T47D (cell line): ENCODE data around the gene HOXB5.

Experiments used
- DNase-seq, 2 experiments: peaks; one replicate each; pipeline versions ENCODE4 v3.0.0 to v3.0.0-alpha.2; 2011 to 2012; ENCODE audit warnings: low read depth in 1 of 2, low spot score in 1 of 2
- JUND ChIP-seq: IDR thresholded peaks from 2 replicates; pipeline ENCODE4 v1.6.1; 2012; ENCODE audit warnings: low read depth
- in situ Hi-C: cut with HindIII; loops from 2 replicates; pipeline ENCODE4 v1.10.0; 2016; ENCODE audit warnings: low sequenced_read_pairs, low pct_unique_long_range_greater_than_20kb

The HOXB5 gene

DNA sequence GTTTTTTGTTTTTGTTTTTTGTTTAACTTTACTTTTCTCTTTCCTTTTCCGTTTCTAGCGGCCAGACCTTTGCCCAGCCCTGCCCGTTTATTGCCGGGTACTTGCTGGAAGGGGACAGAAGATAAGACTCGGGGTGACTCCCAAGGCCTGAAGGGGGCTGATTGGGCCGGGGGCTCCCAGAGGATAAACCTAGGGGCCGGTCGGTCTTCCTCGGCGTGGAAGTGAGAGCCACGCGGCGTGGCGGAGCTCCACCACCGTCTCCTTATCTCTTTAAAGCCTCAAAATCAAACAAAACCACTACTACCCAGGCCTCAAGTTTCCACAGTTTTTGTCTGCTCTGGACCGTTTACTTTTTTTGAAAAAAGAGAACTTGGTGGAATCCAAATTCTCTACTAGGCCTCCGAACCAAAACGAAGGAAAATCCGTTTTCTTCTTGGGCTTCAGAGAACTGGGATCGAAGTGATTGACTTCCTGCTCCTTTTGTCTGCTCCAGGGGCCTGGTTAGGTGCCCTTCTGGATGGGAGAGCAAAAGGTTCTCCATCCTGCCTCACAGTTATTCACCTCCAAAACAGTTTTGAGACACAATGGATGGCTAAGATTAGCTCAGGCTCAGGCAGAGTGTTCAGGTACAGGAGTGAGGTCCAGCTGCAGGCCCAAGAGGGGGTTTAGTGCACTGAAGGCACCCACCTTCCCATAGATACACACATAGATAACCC, 41.1 kb upstream of the HOXB5 start:
- TF ChIP-seq JUND, result no peak
- in situ Hi-C loops, result no loop called here
- no peak for DNase-seq

DNA sequence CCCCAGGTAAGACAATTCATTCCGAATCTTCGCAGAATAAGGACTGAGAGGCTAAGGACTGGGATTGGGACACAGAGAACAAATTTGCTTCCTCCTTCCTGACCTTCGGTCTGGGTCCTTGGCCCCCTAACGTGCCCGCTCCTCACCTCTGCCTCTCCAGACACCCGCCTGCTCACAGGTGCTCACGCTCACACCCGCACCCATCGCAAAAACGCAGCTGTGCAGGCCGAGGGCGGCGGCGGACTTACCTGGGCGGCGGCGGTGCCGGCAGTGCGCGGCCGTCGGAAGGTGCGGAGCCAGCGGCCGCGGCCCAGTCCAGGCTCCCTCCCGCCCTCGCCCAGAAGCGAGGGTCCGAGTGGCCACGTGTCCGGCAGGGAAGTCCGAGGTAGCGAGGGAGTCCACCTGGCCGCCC, 39.7 kb upstream of the HOXB5 start:
- DNase-seq, result no peak
- in situ Hi-C loops, result no loop called here
- no peak for TF ChIP-seq JUND

DNA sequence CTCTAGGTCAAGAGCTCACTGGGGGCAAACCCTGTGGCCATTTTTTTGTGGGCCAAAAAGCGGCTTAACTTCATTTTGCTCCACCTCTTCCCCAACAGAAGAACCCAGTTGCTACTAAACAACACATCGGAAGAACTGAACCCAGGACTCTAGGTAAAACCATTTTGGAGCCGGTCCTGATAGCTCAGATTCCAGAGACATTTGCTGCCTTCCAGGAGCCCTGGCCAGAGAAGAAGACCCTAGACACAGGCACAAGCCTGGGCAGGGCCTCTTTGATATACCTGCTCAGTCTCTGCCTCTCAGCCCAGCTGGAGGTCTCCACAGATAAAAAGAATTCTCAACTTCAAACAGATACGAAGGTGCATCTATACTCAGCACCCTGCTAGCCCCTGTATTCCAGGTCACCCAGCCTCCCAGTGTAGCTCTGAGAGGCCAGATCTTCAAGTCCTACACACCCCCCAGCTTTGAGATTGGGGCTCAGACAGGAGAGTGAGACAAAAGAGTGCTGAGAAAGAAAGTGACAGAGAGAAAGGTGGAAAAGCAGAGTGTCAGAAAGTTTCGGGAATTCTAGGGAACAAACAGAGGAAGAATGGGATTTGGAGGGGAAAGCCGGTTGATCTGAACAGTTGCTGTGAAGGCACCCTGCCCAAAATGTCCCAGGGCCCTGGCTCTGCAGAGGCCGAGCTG, 39.1 kb upstream of the HOXB5 start:
- in situ Hi-C loops, result no loop called here
- TF ChIP-seq JUND, result no peak
- DNase-seq, result no peak

DNA sequence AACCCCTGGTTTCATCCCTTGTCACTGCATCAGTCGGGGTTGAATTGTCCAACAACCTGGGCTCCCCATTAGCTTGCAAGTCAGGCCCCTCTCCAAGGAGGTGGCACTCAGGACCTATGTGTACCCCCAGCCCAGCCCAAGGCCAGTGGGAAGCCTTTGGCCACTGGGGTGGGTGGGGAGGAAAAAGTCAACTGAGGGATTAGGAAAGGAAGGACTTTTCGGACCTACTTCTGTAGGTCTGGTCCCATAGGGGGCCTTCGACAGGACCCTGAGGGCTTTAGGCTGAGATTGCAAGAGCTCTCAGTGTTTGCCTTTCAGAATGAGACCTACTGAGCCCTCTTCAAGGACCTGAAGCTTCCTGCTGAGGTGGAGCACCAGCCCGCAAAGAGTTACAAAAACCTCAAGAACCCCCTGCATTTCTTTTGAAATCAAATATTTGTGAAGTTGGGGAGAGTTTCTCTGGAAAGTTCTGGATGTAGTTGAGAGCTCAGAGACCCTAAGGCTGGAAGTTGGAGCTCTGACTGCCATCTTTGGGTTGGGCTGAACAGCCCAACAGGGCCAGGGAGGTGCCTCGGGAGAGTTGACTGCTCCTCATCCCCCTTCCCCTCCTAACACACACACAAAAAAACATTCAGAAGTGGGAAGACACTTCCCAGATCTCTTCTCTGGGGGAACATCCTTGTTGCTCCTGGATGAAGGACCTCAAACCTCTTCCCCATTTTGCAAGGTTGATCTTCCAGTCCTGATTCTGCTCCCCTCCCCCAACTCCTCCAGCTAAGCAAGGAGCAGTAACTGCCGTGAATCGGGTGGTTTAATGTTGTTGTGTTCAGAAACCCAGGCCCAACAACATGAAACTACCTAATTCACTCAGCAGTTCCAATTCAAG, 38.4 kb upstream of the HOXB5 start:
- in situ Hi-C loops, result no loop called here
- no peak for TF ChIP-seq JUND

DNA sequence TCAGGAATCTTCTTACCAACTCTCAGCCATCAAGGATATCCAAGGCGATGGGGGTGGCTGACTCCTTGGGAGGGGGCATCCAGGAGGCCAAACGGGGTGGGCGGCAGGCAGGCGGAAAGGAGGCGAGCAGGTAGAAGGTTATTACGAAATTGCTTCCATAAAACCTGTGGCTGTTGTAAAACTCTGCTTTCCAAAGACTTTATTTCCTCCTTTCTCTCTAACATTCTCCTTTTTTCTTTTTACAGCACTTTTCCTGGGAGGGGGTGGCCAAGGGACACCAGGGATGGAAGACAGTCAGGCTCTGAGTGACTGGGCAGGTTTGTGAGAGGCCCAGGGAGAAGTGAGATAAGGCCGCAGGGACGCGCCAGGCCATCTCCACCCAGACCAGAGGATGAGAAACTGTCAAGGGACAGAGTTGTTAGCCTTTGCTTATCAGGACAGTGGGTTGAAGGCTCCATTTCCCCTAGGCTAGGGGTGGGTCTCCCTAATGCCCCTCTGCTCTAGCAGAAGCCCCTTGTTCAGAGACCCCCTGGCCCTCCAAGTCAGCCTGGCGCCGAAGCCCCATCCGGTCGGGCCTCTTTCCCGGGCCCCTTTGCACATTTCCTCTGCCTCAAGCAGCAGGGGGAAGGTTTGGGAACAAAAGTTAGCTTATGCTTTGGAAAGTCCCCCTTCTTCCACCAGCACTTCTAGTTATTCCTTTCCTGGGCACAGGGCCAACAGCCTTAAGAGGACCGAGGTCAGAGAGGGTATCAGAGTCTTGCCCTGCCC, 37.5 kb upstream of the HOXB5 start:
- in situ Hi-C loops, result no loop called here

More for the DNA sequence above, 38.4 kb upstream of the HOXB5 start:
- no peak for DNase-seq

DNA sequence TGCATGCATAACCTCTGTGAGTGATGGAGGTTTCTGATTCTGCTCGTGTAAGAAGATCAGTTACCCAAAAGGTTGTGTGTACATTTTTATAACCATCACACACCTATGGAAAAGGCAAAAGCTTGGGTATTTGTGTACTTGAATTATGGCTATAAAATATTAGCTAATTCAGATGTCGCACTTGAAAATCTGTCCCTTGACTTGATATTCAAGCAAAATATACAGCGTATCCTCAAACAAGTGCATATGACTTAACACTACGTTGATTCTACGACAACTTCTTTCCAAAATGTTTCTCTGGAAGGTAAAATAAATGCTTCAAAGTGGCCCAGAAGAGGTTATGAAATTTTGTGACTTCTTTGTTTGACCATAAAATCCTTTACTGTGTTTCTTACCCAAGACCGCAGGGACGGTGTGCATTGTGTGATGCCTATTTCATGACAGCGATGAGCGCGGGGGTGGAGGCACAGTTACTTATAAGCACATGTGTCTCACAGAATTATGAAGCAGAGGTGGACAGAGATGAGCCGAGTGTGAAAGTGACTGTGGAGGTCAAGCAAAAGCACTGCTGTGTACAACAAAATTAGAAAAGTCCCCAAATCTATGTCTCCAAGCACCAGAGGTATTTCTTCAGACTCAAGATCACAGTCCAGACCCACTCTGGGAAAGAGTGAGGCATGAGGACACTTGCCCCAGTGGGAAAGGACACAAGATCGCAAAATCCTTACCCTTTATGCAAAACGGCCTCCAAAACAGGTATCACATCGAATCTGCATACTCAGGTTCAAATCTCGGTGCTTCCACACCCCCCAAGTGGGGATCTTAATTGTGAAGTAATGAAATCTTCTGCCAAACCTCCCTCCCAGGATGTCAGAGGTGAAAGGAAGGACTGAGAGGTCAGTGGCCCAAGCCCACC, 36.7 kb upstream of the HOXB5 start:
- no peak for DNase-seq
- in situ Hi-C loops, result no loop called here
- no peak for TF ChIP-seq JUND

More for the DNA sequence above, 37.5 kb upstream of the HOXB5 start:
- TF ChIP-seq JUND, result no peak
- no peak for DNase-seq

DNA sequence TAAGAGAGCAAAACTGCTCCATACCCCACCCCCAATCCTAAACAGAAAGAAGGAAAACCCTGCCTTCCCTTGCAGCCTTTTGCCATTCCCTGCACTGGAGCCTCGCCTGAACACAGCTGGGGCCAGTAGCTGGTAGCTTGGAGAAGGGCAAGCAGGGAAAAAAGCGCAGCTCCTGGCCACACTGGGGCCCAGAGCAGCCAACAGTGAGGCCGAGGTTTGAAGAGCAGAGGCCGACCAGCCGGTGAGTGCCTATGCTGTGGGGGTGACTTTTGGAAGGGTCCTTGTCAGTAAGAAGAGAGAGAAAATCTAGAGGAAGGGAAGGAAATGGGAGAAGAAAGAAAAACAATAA, 35.8 kb upstream of the HOXB5 start:
- no peak for TF ChIP-seq JUND
- in situ Hi-C loops, result no loop called here
- DNase-seq, result no peak

DNA sequence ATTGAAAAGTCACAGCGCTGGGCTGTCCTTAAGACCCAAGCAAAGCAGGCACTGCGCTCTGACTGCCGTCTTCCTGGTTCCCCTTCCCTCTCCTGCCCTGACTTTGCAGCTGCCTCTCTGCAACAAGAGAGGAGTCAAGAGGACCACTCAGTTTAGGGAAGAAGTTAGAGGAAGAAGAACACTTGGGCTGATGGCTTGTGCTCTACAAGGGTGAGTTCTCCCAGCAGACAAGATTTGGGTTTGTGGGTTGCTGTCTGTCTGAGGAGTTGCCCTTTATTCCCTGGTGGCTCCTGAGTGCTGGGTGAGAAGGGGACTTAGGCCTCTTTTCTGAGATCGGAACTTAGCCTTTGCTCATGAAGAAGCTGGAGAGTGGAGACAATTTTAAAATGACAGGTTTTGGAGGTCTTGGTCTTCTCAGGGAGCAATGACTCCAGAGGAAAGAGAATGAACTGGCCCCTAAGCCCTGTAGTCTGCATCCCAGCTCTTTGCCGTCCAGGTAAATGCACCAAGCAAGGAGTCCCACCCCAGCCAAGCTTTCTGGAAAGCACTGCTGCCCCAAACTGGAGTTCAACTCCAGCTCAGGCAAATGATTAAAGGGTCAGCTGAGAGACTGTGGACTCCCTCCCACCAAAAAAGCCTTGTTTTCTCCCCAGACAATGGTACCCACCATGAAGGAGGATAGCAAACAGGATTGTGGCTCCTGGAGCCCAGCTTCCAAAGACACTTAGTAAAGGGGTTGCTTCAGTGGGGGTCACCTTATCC, 35.3 kb upstream of the HOXB5 start:
- TF ChIP-seq JUND, result no peak
- no peak for DNase-seq
- in situ Hi-C loops, result no loop called here

DNA sequence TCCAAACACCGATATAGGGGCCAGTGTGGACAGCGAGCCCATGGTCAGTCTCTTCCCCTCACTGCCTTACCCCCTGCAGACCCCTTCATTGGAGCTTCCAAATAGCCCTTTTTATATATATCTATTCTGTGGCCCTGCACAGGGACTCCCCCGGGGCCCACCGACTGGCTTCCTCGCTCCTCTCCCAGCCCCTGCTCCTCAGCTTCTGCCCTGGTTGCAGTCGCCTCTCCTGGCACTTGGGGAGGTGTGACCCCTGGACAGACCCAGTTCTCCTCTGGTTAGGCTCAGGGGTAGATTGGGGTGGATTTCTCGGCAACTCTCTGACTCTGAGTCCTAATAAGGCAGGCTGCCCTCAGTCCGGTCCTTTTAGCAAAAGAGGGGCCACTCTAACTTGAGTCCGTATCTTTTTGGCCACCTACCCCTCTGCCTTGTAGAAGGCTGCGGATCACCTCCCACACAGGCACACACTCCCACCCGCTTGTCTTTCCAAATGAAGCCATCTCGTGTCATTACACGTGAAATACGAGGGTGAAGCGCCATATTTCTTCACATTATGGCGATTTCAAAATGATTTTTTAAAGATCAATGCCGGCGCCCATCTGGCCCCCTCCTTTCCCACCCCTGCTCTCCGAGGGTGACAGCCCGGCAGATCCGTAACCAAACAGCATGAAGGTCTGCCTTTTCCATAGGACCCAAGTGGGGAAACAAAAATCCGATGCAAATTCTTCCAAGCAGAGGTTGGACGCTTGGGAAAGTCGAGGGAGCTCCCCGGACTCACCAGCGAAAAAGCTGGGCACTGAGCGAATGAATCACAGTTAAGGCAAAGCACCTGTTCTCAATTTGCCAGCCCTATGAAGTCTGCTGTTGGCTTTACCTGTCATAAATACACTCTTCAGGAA, 34.3 kb upstream of the HOXB5 start:
- TF ChIP-seq JUND, result no peak
- DNase-seq, result no peak
- in situ Hi-C loops, result no loop called here

DNA sequence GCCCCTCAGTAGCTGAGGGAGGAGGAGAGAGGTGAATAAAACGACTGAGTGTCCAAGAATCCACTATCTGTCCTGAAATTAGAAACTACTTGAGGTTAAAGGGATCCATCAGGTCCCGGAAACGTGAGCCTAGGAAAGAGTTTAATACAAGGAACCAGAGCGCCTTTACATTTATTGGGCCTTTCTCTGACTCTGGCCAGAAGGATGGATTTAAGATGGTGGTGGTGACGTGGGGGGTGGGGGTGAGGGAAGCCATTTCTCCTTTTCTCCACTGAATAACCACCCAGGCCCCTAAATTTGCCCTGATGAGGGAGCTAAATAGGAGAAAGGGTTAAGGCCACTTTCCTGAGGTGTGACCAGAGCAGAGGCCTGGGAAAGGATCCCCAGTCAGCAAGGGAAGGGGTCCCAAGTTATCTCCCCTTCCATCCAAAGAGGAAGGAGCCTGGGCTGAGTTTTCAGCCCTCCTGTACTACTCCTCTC, 33.6 kb upstream of the HOXB5 start:
- in situ Hi-C loops, result no loop called here
- DNase-seq, result no peak
- no peak for TF ChIP-seq JUND
